ENCODE data around the gene KLF7. TPM values are rescaled to one million over a fixed set of nuclear protein-coding genes. Genes with fewer than 3 reads are reported as not detected.

The KLF7 gene
- total and polyA plus RNA-seq, 2 donors (not counting 3 experiments of a cell fraction or from before 2014, with no cell fraction given), result 32.8 to 42.9 TPM

DNA sequence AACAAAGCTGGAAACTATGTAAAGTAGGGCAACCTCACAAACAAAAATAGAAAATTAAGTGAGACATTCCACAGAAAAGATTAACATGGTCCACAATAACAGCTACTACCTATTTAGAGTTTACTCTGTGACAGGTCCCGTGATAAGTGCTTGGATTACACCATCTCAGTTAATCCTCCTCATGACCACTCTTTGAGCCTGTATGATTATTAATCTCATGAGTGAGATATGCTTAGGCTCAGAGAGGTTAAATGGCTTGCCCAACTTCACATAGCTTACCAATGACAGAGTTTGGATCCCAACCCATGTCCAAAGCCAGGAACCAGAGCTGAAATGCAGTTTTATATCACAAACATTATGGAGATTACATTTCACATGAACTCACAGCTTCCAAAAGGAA lies 37.3 kb upstream of the KLF7 start:
- intact Hi-C loops (cut with micrococcal nuclease), result no loop called here
- H2AFZ ChIP-seq (ENCODE audit: low read depth, low read length), result no peak overlapping the region
- no peak overlapping the region for H3K4me2 ChIP-seq (ENCODE audit: insufficient read depth, low read length)
- H3K27me3 ChIP-seq (ENCODE audit: control insufficient read depth in 2 of 2, insufficient read depth in 2 of 2, low read length in 2 of 2), result no peaks in the 10 kb centered on the region
- no peaks in the 10 kb centered on the region for H3K9me3 ChIP-seq (replicated peaks; ENCODE audit: control insufficient read depth, insufficient read depth, low read length)
- no peak for TF ChIP-seq POLR2A (IDR thresholded peaks at IDR 0.05; ENCODE audit: low read depth, low read length)
- no peak for TF ChIP-seq JUN (IDR thresholded peaks at IDR 0.05; ENCODE audit: borderline replicate concordance, insufficient read depth, insufficient read length, low read depth)
- no peak for TF ChIP-seq EZH2 (IDR thresholded peaks at IDR 0.05; ENCODE audit: borderline replicate concordance, low read depth, low read length, severe bottlenecking)
- TF ChIP-seq FOS (IDR thresholded peaks at IDR 0.05; ENCODE audit: borderline replicate concordance, insufficient read depth, low read length), result no peak
- TF ChIP-seq GATA2 (IDR thresholded peaks at IDR 0.05; ENCODE audit: insufficient read depth, insufficient read length, low read depth, low read length), result no peak
- no peak for TF ChIP-seq POLR2AphosphoS5 (IDR thresholded peaks at IDR 0.05; ENCODE audit: insufficient read depth, low read depth, low read length)
- no peak for TF ChIP-seq MYC (IDR thresholded peaks at IDR 0.05; ENCODE audit: low read depth, low read length)
- TF ChIP-seq, protein P1, sequence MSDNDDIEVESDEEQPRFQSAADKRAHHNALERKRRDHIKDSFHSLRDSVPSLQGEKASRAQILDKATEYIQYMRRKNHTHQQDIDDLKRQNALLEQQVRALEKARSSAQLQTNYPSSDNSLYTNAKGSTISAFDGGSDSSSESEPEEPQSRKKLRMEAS (IDR thresholded peaks at IDR 0.05; ENCODE audit: insufficient read depth, insufficient read length), result no peak
- TF ChIP-seq, protein P2, sequence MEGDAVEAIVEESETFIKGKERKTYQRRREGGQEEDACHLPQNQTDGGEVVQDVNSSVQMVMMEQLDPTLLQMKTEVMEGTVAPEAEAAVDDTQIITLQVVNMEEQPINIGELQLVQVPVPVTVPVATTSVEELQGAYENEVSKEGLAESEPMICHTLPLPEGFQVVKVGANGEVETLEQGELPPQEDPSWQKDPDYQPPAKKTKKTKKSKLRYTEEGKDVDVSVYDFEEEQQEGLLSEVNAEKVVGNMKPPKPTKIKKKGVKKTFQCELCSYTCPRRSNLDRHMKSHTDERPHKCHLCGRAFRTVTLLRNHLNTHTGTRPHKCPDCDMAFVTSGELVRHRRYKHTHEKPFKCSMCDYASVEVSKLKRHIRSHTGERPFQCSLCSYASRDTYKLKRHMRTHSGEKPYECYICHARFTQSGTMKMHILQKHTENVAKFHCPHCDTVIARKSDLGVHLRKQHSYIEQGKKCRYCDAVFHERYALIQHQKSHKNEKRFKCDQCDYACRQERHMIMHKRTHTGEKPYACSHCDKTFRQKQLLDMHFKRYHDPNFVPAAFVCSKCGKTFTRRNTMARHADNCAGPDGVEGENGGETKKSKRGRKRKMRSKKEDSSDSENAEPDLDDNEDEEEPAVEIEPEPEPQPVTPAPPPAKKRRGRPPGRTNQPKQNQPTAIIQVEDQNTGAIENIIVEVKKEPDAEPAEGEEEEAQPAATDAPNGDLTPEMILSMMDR (IDR thresholded peaks at IDR 0.05; ENCODE audit: extremely low read depth in 1 of 2, insufficient read depth in 1 of 2, low read depth in 1 of 2, low read length in 2 of 2), result no peak
- ChIA-PET POLR2A (no interaction called here), CTCF (interaction anchor here (1.0 to 2.0 kb wide), 4 partner anchors 13 to 270 kb away, joined by 3 to 10 read pairs (median 6); no protein-coding TSS in a partner anchor)
- no peaks in the 10 kb centered on the region for H3K36me3 ChIP-seq (ENCODE audit: control insufficient read depth in 2 of 2, extremely low read depth in 1 of 2, insufficient read depth in 2 of 2, low read length in 2 of 2)
- no peak overlapping the region for H3K9ac ChIP-seq (replicated peaks; ENCODE audit: extremely low read depth, insufficient read depth, low read length)
- H3K27ac ChIP-seq (ENCODE audit: insufficient read depth, low read depth, low read length), result no peak overlapping the region
- no peaks in the 10 kb centered on the region for H3K4me1 ChIP-seq (ENCODE audit: control insufficient read depth, extremely low read depth, insufficient read depth, low read length)
- H3K9me1 ChIP-seq (replicated peaks; ENCODE audit: control insufficient read depth, extremely low read depth, insufficient read depth, low read length), result no peaks in the 10 kb centered on the region
- FAIRE-seq, result no peak
- no peak overlapping the region for H3K4me3 ChIP-seq (replicated peaks in 1 of 3; ENCODE audit: insufficient read depth in 1 of 3, low read depth in 1 of 3, low read length in 3 of 3)
- no TSS peak for BruUV-seq (replicated peaks)
- no peaks in the 10 kb centered on the region for H4K20me1 ChIP-seq (replicated peaks; ENCODE audit: control insufficient read depth, extremely low read depth, insufficient read depth, low read length)
- DNase-seq (ENCODE audit: low read depth, low spot score), result no peak
- dilution Hi-C loops (cut with MboI; ENCODE audit: extremely low pct_ligation_motif_present, low sequenced_read_pairs), result no loop called here
- H3K79me2 ChIP-seq (ENCODE audit: control insufficient read depth, insufficient read depth, low read length), result no peaks in the 10 kb centered on the region
